ENCODE results near the gene EXPH5.

EXPH5 gene

DNA sequence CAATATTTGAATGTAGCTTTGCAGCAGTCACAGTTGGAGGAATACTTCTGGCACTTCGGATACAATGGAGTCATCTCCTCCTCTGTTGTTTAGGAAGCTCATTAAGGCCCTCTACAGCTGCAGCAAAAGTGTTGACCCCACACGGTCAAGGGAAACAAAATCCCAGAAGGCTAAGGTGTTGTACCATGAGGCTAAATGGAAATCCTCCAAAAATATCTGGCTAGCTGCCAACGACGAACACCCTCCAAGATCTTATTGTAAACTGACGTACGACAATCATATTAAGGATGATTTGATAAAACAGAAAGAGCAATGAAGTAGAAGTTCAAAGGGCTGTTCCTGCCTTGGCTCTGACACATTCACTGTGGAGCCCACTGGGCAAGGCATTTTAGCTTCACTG lies 99.4 kb downstream of the EXPH5 start:
- TF ChIP-seq, protein P1, sequence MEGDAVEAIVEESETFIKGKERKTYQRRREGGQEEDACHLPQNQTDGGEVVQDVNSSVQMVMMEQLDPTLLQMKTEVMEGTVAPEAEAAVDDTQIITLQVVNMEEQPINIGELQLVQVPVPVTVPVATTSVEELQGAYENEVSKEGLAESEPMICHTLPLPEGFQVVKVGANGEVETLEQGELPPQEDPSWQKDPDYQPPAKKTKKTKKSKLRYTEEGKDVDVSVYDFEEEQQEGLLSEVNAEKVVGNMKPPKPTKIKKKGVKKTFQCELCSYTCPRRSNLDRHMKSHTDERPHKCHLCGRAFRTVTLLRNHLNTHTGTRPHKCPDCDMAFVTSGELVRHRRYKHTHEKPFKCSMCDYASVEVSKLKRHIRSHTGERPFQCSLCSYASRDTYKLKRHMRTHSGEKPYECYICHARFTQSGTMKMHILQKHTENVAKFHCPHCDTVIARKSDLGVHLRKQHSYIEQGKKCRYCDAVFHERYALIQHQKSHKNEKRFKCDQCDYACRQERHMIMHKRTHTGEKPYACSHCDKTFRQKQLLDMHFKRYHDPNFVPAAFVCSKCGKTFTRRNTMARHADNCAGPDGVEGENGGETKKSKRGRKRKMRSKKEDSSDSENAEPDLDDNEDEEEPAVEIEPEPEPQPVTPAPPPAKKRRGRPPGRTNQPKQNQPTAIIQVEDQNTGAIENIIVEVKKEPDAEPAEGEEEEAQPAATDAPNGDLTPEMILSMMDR (IDR thresholded peaks at IDR 0.05; ENCODE audit: borderline replicate concordance, insufficient read depth, low read depth, low read length), result no peak
- no peak overlapping the region for H3K4me3 ChIP-seq (ENCODE audit: low read depth, low read length)

DNA sequence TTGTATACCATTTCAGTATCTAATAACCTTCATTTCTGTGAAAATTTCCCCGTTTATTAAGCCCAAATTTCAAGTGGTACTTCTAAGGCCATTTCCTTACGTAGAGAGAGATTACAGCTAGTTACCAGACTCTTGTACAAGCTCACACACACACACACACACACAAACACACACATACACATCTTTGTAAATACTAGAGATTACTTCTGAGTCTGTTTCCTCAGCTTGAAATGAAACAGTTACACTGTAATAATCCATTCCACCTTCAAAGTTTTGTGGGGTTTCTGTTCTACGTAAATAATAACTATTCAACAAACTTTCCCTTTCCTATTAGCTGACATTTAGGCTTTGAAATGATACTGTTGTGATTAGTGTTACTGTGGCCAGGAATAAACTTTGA lies 101.6 kb downstream of the EXPH5 start:
- TF ChIP-seq, protein P1 (IDR thresholded peaks at IDR 0.05; ENCODE audit: borderline replicate concordance, insufficient read depth, low read depth, low read length), result no peak
- H3K4me3 ChIP-seq (ENCODE audit: low read depth, low read length), result no peak overlapping the region

DNA sequence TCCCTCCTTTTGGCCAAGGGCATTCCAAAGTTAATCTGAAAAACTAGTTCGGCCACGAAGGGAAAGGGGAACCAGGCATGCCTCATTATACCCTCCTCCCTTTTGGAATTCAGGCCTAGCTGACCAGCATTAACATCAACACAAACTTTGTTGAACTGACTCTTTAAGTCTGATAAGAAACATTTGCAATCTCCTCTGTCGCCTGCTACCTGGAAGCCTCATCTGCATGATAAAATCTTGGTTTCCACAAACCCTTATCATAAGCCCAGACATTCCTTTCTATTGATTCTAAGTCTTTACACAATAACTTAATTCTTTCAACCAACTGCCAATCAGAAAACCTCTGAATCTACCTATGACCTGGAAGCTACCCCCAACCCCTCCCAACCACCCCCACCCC lies 106.7 kb downstream of the EXPH5 start:
- TF ChIP-seq, protein P1 (IDR thresholded peaks at IDR 0.05; ENCODE audit: borderline replicate concordance, insufficient read depth, low read depth, low read length), result no peak
- H3K4me3 ChIP-seq (ENCODE audit: low read depth, low read length), result no peak overlapping the region

DNA sequence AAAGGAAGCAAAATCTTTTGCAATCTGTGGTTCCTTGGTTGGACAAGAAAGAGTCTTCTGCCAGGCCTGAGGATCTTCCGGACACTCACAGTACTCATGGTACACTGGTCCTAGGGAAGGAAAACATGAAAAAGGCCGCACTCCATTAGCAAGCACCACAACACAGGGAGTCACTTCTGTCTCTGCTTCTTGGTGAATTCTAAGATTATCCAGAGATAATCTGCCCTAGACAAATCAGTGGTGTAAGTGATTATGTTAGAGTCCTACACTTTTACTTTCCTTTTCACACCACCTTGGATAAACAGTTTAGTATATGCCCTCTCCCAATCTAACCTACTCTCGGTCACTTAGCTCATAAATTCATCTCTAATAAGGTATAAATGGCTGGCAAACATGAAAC lies 107.2 kb downstream of the EXPH5 start:
- TF ChIP-seq, protein P1 (IDR thresholded peaks at IDR 0.05; ENCODE audit: borderline replicate concordance, insufficient read depth, low read depth, low read length), result no peak
- H3K4me3 ChIP-seq (ENCODE audit: low read depth, low read length), result no peak overlapping the region

DNA sequence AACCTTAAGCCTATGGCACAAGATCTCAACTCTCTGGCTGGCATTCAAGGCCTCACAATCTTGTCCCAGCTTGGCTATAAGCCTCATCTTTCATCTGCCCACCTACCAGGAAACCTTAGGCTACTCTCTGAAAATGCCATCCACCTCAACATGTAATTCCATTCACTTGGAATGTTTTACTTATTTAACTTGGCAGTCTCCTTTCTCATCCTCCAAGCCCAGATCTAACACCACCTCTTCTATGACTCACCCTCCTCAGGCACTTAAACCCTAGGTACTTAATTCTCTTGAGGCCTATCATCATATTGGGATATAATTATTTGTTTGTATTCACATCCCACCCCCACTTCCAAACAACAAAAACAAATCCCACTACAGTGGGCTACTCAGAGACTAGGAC lies 110.4 kb downstream of the EXPH5 start:
- no peak overlapping the region for H3K4me3 ChIP-seq (ENCODE audit: low read depth, low read length)
- TF ChIP-seq, protein P1 (IDR thresholded peaks at IDR 0.05; ENCODE audit: borderline replicate concordance, insufficient read depth, low read depth, low read length), result no peak

DNA sequence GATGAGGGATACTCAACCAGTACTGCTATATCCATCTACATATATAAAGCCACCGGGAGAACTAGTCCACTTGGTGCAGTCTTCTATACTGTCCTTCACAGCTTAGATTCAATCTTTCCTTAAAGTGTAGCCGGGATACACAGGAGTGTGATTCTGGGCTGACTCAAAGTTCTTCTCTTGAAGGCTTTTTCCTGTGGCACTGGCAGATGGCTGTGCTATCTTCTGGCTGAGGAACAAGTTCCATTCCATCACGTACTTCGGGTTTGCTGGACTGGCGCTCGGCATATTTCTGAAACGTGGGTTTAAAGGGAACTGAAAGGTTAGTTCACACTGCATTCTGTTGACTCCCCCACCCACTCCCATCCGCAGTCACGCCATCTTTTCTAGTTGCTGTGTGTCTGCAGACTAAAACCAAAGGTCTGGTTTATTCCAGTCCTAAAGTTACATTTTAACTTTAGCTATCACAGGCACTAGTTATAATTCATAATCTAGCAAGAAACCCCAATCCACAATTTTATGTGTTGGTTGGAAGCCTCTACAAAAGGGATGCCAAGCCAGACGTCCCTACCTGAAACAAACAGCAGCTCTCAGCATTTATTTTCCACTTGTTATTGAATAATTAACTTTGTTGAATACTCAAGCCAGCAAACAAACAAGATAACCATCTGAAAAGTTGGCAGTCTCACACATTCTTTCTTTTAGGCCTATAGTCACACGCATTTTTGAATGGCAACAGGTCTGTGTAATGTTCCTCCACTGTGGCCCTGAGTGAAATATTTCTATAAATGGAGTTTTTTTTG lies 118.7 kb downstream of the EXPH5 start:
- TF ChIP-seq, protein P1 (IDR thresholded peaks at IDR 0.05; ENCODE audit: borderline replicate concordance, insufficient read depth, low read depth, low read length), result no peak
- H3K4me3 ChIP-seq (ENCODE audit: low read depth, low read length), result no peak overlapping the region

DNA sequence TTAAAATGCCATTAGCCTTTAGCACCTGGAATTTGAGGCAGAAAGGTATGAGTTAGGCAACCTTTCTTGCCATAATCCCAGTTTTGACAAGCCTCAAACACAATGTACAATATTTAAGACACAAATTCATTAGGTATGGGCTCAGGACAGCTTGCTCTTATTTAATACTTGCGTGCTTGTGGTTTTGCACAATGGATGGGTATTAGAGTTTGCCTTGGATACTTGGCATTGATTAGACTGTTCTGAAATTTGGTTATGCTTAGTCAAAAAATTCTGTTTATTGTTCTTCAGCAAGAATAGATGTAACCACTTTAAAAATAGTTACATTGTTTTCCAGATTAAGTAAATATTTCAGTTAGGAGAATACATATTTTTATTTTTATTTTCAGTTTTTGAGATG lies 120.9 kb downstream of the EXPH5 start:
- no peak overlapping the region for H3K4me3 ChIP-seq (ENCODE audit: low read depth, low read length)
- TF ChIP-seq, protein P1 (IDR thresholded peaks at IDR 0.05; ENCODE audit: borderline replicate concordance, insufficient read depth, low read depth, low read length), result no peak

Measured in GM12875 (cell line).